RWPE2 (cell line): Measurements from ENCODE around the gene BPIFB1.

Experiments used
- ATAC-seq: fragments of 200-7000 bp; cut with Tn5 transposase; 3 replicates; pipeline ENCODE4 v1.9.1; 2021; ENCODE audit warnings: low read depth
- DNase-seq: peaks from one replicate; pipeline ENCODE4 v3.0.0-alpha.2; 2020; ENCODE audit warnings: low spot score
- H3K27ac ChIP-seq: fragments of 450-650 bp; 2 replicates; pipeline ENCODE4 v1.5.1; 2017; ENCODE audit warnings: mild to moderate bottlenecking; ENCODE audit not compliant: poor library complexity, severe bottlenecking
- H3K27me3 ChIP-seq: fragments of 250-450 bp; sonication (Bioruptor Pico); 2 replicates; pipeline ENCODE4 v1.5.1; 2021; ENCODE audit warnings: mild to moderate bottlenecking, moderate library complexity; ENCODE audit not compliant: insufficient read depth, poor library complexity, severe bottlenecking
- H3K36me3 ChIP-seq: fragments of 250-450 bp; sonication (Bioruptor Pico); 2 replicates; pipeline ENCODE4 v1.5.1; 2020; ENCODE audit warnings: low read depth, mild to moderate bottlenecking, moderate library complexity
- H3K4me1 ChIP-seq: fragments of 250-450 bp; sonication (Bioruptor Pico); 2 replicates; pipeline ENCODE4 v1.5.1; 2021; ENCODE audit warnings: mild to moderate bottlenecking, moderate library complexity; ENCODE audit not compliant: insufficient read depth, poor library complexity, severe bottlenecking
- H3K4me3 ChIP-seq: fragments of 250-450 bp; sonication (Bioruptor Pico); 2 replicates; pipeline ENCODE4 v1.5.1; 2021; ENCODE audit warnings: mild to moderate bottlenecking, moderate library complexity; ENCODE audit not compliant: severe bottlenecking
- H3K9me3 ChIP-seq: fragments of 250-450 bp; sonication (Bioruptor Pico); 2 replicates; pipeline ENCODE4 v1.5.1; 2021; ENCODE audit warnings: mild to moderate bottlenecking, moderate library complexity; ENCODE audit not compliant: severe bottlenecking
- CTCF ChIP-seq: fragments of 450-650 bp; IDR thresholded peaks from one replicate; pipeline ENCODE4 v1.5.1; 2017; ENCODE audit warnings: mild to moderate bottlenecking, moderate library complexity; ENCODE audit not compliant: poor library complexity, severe bottlenecking

BPIFB1 gene

GRCh38 chr20:33352258-33353012 lies 69.4 kb downstream of the BPIFB1 start:
- Histone ChIP-seq H3K27me3 (no peaks in the 10 kb centered on the region), H3K36me3 (peaks cover 9% of the 10 kb centered on the region), H3K4me3 (no peak overlapping the region), H3K9me3 (no peaks in the 10 kb centered on the region), H3K4me1 (no peaks in the 10 kb centered on the region), H3K27ac (no peak overlapping the region)
- DNase-seq, result no peak
- TF ChIP-seq CTCF, result no peak
- no peak for ATAC-seq

GRCh38 chr20:33353013-33353402 lies 70.0 kb downstream of the BPIFB1 start:
- H3K9me3 ChIP-seq, result no peaks in the 10 kb centered on the region
- H3K4me1 ChIP-seq, result no peaks in the 10 kb centered on the region
- DNase-seq, result no peak
- no peak for TF ChIP-seq CTCF
- H3K27me3 ChIP-seq, result no peaks in the 10 kb centered on the region
- no peak overlapping the region for H3K4me3 ChIP-seq
- H3K36me3 ChIP-seq, result peaks cover 9% of the 10 kb centered on the region
- no peak overlapping the region for H3K27ac ChIP-seq
- no peak for ATAC-seq
